Right atrium auricular region (tissue), 2 donors: ENCODE data around the gene ABCB11. TPM values are rescaled to one million over a fixed set of nuclear protein-coding genes. Genes with fewer than 3 reads are reported as not detected.

Experiments used
- DNase-seq: peaks from one replicate; pipeline ENCODE4 v3.0.0-alpha.2; 2019; ENCODE audit warnings: low spot score
- H3K27ac ChIP-seq, 2 donors: fragments of 200-600 bp; sonication (generic); 1 replicate in 1 of 2; 2 replicates in 1 of 2; pipeline ENCODE4 v1.5.1; 2016 to 2019
- H3K27me3 ChIP-seq, 2 donors: fragments of 200-600 bp; sonication (generic); one replicate each; pipeline versions ENCODE4 v1.5.1 to v1.6.0; 2017 to 2019
- H3K36me3 ChIP-seq: fragments of 200-600 bp; sonication (generic); one replicate; pipeline ENCODE4 v1.5.1; 2016
- H3K4me1 ChIP-seq, 2 donors: fragments of 200-600 bp; sonication (generic); one replicate each; pipeline versions ENCODE4 v1.5.1 to v1.6.0; 2017 to 2019
- H3K4me3 ChIP-seq, 2 donors: fragments of 200-600 bp; sonication (generic); 1 replicate in 1 of 2; 2 replicates in 1 of 2; pipeline ENCODE4 v1.5.1; 2017 to 2019; ENCODE audit warnings: mild to moderate bottlenecking in 1 of 2, moderate library complexity in 1 of 2
- H3K9me3 ChIP-seq, 2 donors: fragments of 200-600 bp; sonication (generic); one replicate each; pipeline ENCODE4 v1.5.1; 2019
- CTCF ChIP-seq, 2 donors: fragments of 200-600 bp; sonication (generic); IDR thresholded peaks; one replicate each; pipeline ENCODE4 v1.5.1; 2019; ENCODE audit warnings: antibody characterized with exemption in 2 of 2
- total RNA-seq, 2 donors: library from RNA; depleted of rRNA; stranded (reverse); fragments of >200 nt; gene quantifications; one replicate each; pipeline ENCODE4 v1.1.0, GENCODE V29; 2016

Gene ABCB11
- total RNA-seq, 2 donors from 2014 or later, result 0.12 to 0.33 TPM

- DNase-seq, result no peak
- Histone ChIP-seq H3K9me3 (peaks cover 0 to 11% of the 10 kb centered on the region in 2 donors), H3K36me3 (no peaks in the 10 kb centered on the region), H3K27me3 (no peaks in the 10 kb centered on the region), H3K4me1 (no peaks in the 10 kb centered on the region), H3K4me3 (no peak overlapping the region), H3K27ac (no peak overlapping the region)
- TF ChIP-seq CTCF (IDR thresholded peaks at IDR 0.05), result no peak
Measured at GRCh38 chr2:169038338-169038757, 7.2 kb upstream of the ABCB11 start.

GRCh38 chr2:169036736-169037440 lies 5.8 kb upstream of the ABCB11 start:
- no peak for DNase-seq
- no peak overlapping the region for H3K27ac ChIP-seq
- no peaks in the 10 kb centered on the region for H3K27me3 ChIP-seq
- H3K4me3 ChIP-seq, result no peak overlapping the region
- no peak for TF ChIP-seq CTCF (IDR thresholded peaks at IDR 0.05)
- H3K36me3 ChIP-seq, result no peaks in the 10 kb centered on the region
- H3K4me1 ChIP-seq, result no peaks in the 10 kb centered on the region
- H3K9me3 ChIP-seq, result no peaks in the 10 kb centered on the region

GRCh38 chr2:169035887-169036286 lies 4.8 kb upstream of the ABCB11 start:
- TF ChIP-seq CTCF (IDR thresholded peaks at IDR 0.05), result no peak
- Histone ChIP-seq H3K4me3 (no peak overlapping the region), H3K27me3 (no peaks in the 10 kb centered on the region), H3K4me1 (no peaks in the 10 kb centered on the region), H3K9me3 (no peaks in the 10 kb centered on the region), H3K27ac (no peak overlapping the region), H3K36me3 (no peaks in the 10 kb centered on the region)
- no peak for DNase-seq

- H3K4me1 ChIP-seq, result no peaks in the 10 kb centered on the region
- no peak for DNase-seq
- no peaks in the 10 kb centered on the region for H3K36me3 ChIP-seq
- H3K27ac ChIP-seq, result no peak overlapping the region
- no peak for TF ChIP-seq CTCF (IDR thresholded peaks at IDR 0.05)
- no peaks in the 10 kb centered on the region for H3K9me3 ChIP-seq
- no peaks in the 10 kb centered on the region for H3K27me3 ChIP-seq
- H3K4me3 ChIP-seq, result no peak overlapping the region
Measured at GRCh38 chr2:169034984-169035544, 3.9 kb upstream of the ABCB11 start.

GRCh38 chr2:169034256-169034655 lies 3.1 kb upstream of the ABCB11 start:
- no peak for DNase-seq
- Histone ChIP-seq H3K36me3 (no peaks in the 10 kb centered on the region), H3K4me3 (no peak overlapping the region), H3K9me3 (no peaks in the 10 kb centered on the region), H3K27ac (no peak overlapping the region), H3K27me3 (no peaks in the 10 kb centered on the region), H3K4me1 (no peaks in the 10 kb centered on the region)
- no peak for TF ChIP-seq CTCF (IDR thresholded peaks at IDR 0.05)

GRCh38 chr2:169029341-169029740 lies 1.8 kb downstream of the ABCB11 start:
- no peaks in the 10 kb centered on the region for H3K9me3 ChIP-seq
- no peak for DNase-seq
- TF ChIP-seq CTCF (IDR thresholded peaks at IDR 0.05), result no peak
- no peak overlapping the region for H3K27ac ChIP-seq
- no peaks in the 10 kb centered on the region for H3K36me3 ChIP-seq
- H3K4me1 ChIP-seq, result no peaks in the 10 kb centered on the region
- H3K27me3 ChIP-seq, result no peaks in the 10 kb centered on the region
- no peak overlapping the region for H3K4me3 ChIP-seq
